ENCODE data around the gene LIG3. TPM values are rescaled to one million over a fixed set of nuclear protein-coding genes. Genes with fewer than 3 reads are reported as not detected.

The LIG3 gene
- total and polyA plus RNA-seq, 2 of the 4 experiments (the other 2 are of a cell fraction) = 36.4 to 41.9 TPM

DNA sequence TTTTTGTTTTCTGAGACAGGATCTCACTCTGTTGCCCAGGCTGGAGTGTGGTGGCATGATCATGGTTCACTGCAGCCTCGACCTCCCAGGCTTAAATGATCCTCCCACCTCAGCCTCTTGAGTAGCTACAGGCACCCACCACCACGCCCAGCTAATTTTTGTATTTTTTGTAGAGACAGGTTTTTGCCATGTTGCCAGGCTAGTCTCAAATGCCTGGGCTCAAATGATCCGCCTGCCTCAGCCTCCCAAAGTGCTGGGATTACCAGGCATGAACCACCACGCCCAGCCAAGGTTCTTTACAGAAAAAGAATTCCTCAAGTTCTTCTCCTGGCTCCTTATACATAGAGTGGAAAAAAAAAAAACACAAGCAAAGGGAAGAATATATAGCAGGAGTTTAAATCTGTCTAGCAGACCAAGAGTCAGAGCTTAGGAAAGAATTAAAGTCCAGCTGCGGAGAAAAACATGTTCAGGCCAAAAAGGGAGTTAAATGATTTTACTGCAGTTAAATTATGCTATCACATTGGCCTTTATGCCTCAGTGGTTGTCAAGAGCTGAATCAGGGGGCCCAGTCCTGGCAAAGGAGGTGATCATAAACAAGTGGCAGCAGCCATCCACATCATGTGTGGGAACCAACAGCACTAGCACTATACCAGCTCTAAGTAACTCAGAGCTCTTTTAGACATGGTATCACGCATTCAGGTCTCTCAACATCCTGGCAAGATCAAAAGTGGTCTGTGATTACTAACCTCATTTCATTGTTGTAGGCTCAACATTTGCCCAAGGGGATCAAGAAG is 39.3 kb downstream of the LIG3 start:
- TF ChIP-seq, protein P1, sequence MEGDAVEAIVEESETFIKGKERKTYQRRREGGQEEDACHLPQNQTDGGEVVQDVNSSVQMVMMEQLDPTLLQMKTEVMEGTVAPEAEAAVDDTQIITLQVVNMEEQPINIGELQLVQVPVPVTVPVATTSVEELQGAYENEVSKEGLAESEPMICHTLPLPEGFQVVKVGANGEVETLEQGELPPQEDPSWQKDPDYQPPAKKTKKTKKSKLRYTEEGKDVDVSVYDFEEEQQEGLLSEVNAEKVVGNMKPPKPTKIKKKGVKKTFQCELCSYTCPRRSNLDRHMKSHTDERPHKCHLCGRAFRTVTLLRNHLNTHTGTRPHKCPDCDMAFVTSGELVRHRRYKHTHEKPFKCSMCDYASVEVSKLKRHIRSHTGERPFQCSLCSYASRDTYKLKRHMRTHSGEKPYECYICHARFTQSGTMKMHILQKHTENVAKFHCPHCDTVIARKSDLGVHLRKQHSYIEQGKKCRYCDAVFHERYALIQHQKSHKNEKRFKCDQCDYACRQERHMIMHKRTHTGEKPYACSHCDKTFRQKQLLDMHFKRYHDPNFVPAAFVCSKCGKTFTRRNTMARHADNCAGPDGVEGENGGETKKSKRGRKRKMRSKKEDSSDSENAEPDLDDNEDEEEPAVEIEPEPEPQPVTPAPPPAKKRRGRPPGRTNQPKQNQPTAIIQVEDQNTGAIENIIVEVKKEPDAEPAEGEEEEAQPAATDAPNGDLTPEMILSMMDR (conservative IDR thresholded peaks at IDR 0.05; ENCODE audit: low read depth, low read length) = no peak
- TF ChIP-seq POLR2A (IDR thresholded peaks at IDR 0.05; ENCODE audit: low read depth, low read length) (no peak), RFX5 (IDR thresholded peaks at IDR 0.05; ENCODE audit: low read depth, low read length) (no peak), FOS (IDR thresholded peaks at IDR 0.05; ENCODE audit: low read depth, low read length) (no peak), BHLHE40 (IDR thresholded peaks at IDR 0.05; ENCODE audit: low read depth, low read length) (no peak), CHD1 (IDR thresholded peaks at IDR 0.05; ENCODE audit: low read depth, low read length) (no peak), MAFK (IDR thresholded peaks at IDR 0.05; ENCODE audit: low read depth, low read length) (no peak), MXI1 (IDR thresholded peaks at IDR 0.05; ENCODE audit: borderline replicate concordance, low read depth, low read length) (no peak), RAD21 (IDR thresholded peaks at IDR 0.05; ENCODE audit: low read length) (no peak)
- no peak overlapping the region for H2AK5ac ChIP-seq (ENCODE audit: low read depth, low read length)
- peaks cover 15 to 58% of the 10 kb centered on the region in 2 experiments for H3K79me1 ChIP-seq (ENCODE audit: low read depth in 1 of 2, low read length in 2 of 2)
- no peak overlapping the region for H3K4ac ChIP-seq (ENCODE audit: low read depth, low read length)
- no peak overlapping the region for H2AFZ ChIP-seq (replicated peaks; ENCODE audit: low read length, poor library complexity)
- no peaks in the 10 kb centered on the region for H3K27me3 ChIP-seq (ENCODE audit: control insufficient read depth, insufficient read depth, low read length)
- no peak overlapping the region for H2BK5ac ChIP-seq (ENCODE audit: low read depth, low read length, poor library complexity, severe bottlenecking)
- no peak overlapping the region for H3K56ac ChIP-seq (ENCODE audit: extremely low read depth, insufficient read depth, low read length)
- no peak overlapping the region for H3K27ac ChIP-seq (ENCODE audit: insufficient read depth, low read length)
- H4K8ac ChIP-seq (ENCODE audit: low read depth in 2 of 2, low read length in 2 of 2) = no peak overlapping the region
- no peak overlapping the region for H4K91ac ChIP-seq (ENCODE audit: insufficient read depth, low read depth, low read length)
- DNase-seq (no peak), ATAC-seq (ENCODE audit: low read depth) (no peak)
- peaks cover 14% of the 10 kb centered on the region for H3K9me1 ChIP-seq (ENCODE audit: insufficient read depth, low read length)
- no peak overlapping the region for H3K23ac ChIP-seq (ENCODE audit: low read depth, low read length)
- ChIA-PET POLR2A (ENCODE audit: unreplicated experiment) (no interaction called here), CTCF (interaction anchor here (0.6 kb wide), 1 partner anchor 25 kb away, joined by 5 read pairs; no protein-coding TSS in a partner anchor)
- WGBS, 2 experiments (ENCODE audit: extremely low coverage in 2 of 2, insufficient read length in 1 of 2) = no CpG with 5 or more reads among the region's 6 CpGs
- H4K20me1 ChIP-seq (ENCODE audit: insufficient read depth, low read length) = no peaks in the 10 kb centered on the region; the same call in 1 of the 2 replicates
- no peak overlapping the region for H3K9ac ChIP-seq (ENCODE audit: low read depth, low read length)
- no peak overlapping the region for H2BK20ac ChIP-seq (ENCODE audit: low read depth, low read length)
- no TSS peak for BruUV-seq (replicated peaks)
- no peak overlapping the region for H3K4me3 ChIP-seq (ENCODE audit: insufficient read depth, low read depth, low read length)
- dilution Hi-C loops (cut with HindIII; ENCODE audit: low sequenced_read_pairs, unreplicated experiment) = no loop called here
- no peak overlapping the region for H3K14ac ChIP-seq (replicated peaks; ENCODE audit: low read depth, low read length)
- intact Hi-C loops (cut with micrococcal nuclease) = loop anchor here (5.0 kb wide), 1 partner anchor 48 kb away; no protein-coding TSS in a partner anchor
- in situ Hi-C loops (cut with MboI; ENCODE audit: low sequenced_read_pairs) = no loop called here
- no peak overlapping the region for H2BK120ac ChIP-seq (ENCODE audit: low read depth, low read length)
- no peak overlapping the region for H2AK9ac ChIP-seq (replicated peaks; ENCODE audit: low read depth, low read length, poor library complexity)
- H3K36me3 ChIP-seq (ENCODE audit: control insufficient read depth, insufficient read depth, low read length) = peaks cover 23% of the 10 kb centered on the region
- H4K5ac ChIP-seq (ENCODE audit: low read depth, low read length) = no peak overlapping the region
- no peak overlapping the region for H3K4me2 ChIP-seq (ENCODE audit: low read depth, low read length)
- 0 out of 2 replicates have a peak, but pooled peaks cover 2% of the 10 kb centered on the region for H3K4me1 ChIP-seq (ENCODE audit: control insufficient read depth, insufficient read depth, low read length)
- no peaks in the 10 kb centered on the region for H3K9me3 ChIP-seq (ENCODE audit: control insufficient read depth, insufficient read depth, low read length)
- H3K18ac ChIP-seq (ENCODE audit: low read depth, low read length) = no peak overlapping the region
- no peak overlapping the region for H2BK15ac ChIP-seq (ENCODE audit: low read depth, low read length)
